Measurements from ENCODE around the gene EFS. TPM values are rescaled to one million over a fixed set of nuclear protein-coding genes. Genes with fewer than 3 reads are reported as not detected.

Gene EFS
- polyA plus RNA-seq, 3 donors: not detected

GRCh38 chr14:23357261-23357660, 7.7 kb downstream of the EFS start:
- H3K4me3 ChIP-seq (replicated peaks in 1 of 3; ENCODE audit: low read depth in 2 of 3, low read length in 3 of 3): no peak overlapping the region

GRCh38 chr14:23356662-23357061, 8.3 kb downstream of the EFS start:
- no peak overlapping the region for H3K4me3 Mint-ChIP-seq
- H3K27me3 Mint-ChIP-seq (ENCODE audit: low read depth in 3 of 3): peaks cover 35 to 40% (median 36%) of the 10 kb centered on the region in 3 donors
- H3K4me3 ChIP-seq (replicated peaks in 1 of 3; ENCODE audit: low read depth in 2 of 3, low read length in 3 of 3): no peak overlapping the region
- no peaks in the 10 kb centered on the region for H4K20me1 ChIP-seq (ENCODE audit: insufficient read depth, low read length)
- H3K27ac Mint-ChIP-seq: no peak overlapping the region
- peaks cover 0 to 22% of the 10 kb centered on the region in 2 donors for H3K9me3 ChIP-seq (replicated peaks in 1 of 2; ENCODE audit: control insufficient read depth in 1 of 2, insufficient read depth in 1 of 2, low read length in 2 of 2)
- intact Hi-C loops (cut with micrococcal nuclease): no loop called here
- H3K27ac ChIP-seq (ENCODE audit: low read depth in 1 of 2, low read length in 2 of 2): no peak overlapping the region
- no peak overlapping the region for H3K9ac ChIP-seq (ENCODE audit: insufficient read depth, low read length, poor library complexity, severe bottlenecking)
- H3K36me3 ChIP-seq (replicated peaks in 1 of 2; ENCODE audit: control insufficient read depth in 1 of 2, insufficient read depth in 2 of 2, low read length in 2 of 2): no peaks in the 10 kb centered on the region
- peaks cover 0 to 3% of the 10 kb centered on the region in 2 donors for H3K36me3 Mint-ChIP-seq
- WGBS (ENCODE audit: insufficient coverage): 97% methylated on average over 4 of the region's 4 CpGs
- H2AFZ ChIP-seq (ENCODE audit: insufficient read depth, low read depth, low read length, poor library complexity, severe bottlenecking): no peak overlapping the region
- peaks cover 27 to 42% of the 10 kb centered on the region in 2 donors for H3K27me3 ChIP-seq (ENCODE audit: control insufficient read depth in 2 of 2, insufficient read depth in 2 of 2, low read length in 2 of 2)
- no peak for DNase-seq
- TF ChIP-seq CTCF (IDR thresholded peaks at IDR 0.05): no peak
- H3K79me2 ChIP-seq (ENCODE audit: insufficient read depth, low read length): no peaks in the 10 kb centered on the region
- H3K4me2 ChIP-seq (replicated peaks; ENCODE audit: extremely low read depth, low read length, poor library complexity, severe bottlenecking): no peak overlapping the region
- H3K4me1 ChIP-seq (ENCODE audit: control insufficient read depth in 1 of 2, insufficient read depth in 2 of 2, low read length in 2 of 2): peaks cover 4 to 10% of the 10 kb centered on the region in 2 donors
- H3K4me1 Mint-ChIP-seq: peaks cover 6% of the 10 kb centered on the region
- peaks cover 0 to 8% (median 0%) of the 10 kb centered on the region in 7 donors for H3K9me3 Mint-ChIP-seq

More at GRCh38 chr14:23357261-23357660, 7.7 kb downstream of the EFS start:
- Histone ChIP-seq H4K20me1 (ENCODE audit: insufficient read depth, low read length) (no peaks in the 10 kb centered on the region), H3K36me3 (replicated peaks in 1 of 2; ENCODE audit: control insufficient read depth in 1 of 2, insufficient read depth in 2 of 2, low read length in 2 of 2) (no peaks in the 10 kb centered on the region), H3K4me2 (replicated peaks; ENCODE audit: extremely low read depth, low read length, poor library complexity, severe bottlenecking) (no peak overlapping the region), H3K4me1 (ENCODE audit: control insufficient read depth in 1 of 2, insufficient read depth in 2 of 2, low read length in 2 of 2) (peaks cover 0 to 4% of the 10 kb centered on the region in 2 donors), H2AFZ (ENCODE audit: insufficient read depth, low read depth, low read length, poor library complexity, severe bottlenecking) (no peak overlapping the region), H3K27me3 (ENCODE audit: control insufficient read depth in 2 of 2, insufficient read depth in 2 of 2, low read length in 2 of 2) (peaks cover 21 to 40% of the 10 kb centered on the region in 2 donors), H3K79me2 (ENCODE audit: insufficient read depth, low read length) (no peaks in the 10 kb centered on the region), H3K9ac (ENCODE audit: insufficient read depth, low read length, poor library complexity, severe bottlenecking) (no peak overlapping the region), H3K9me3 (replicated peaks in 1 of 2; ENCODE audit: control insufficient read depth in 1 of 2, insufficient read depth in 1 of 2, low read length in 2 of 2) (peaks cover 0 to 16% of the 10 kb centered on the region in 2 donors), H3K27ac (ENCODE audit: low read depth in 1 of 2, low read length in 2 of 2) (no peak overlapping the region)
- peaks cover 0 to 3% of the 10 kb centered on the region in 2 donors for H3K36me3 Mint-ChIP-seq
- intact Hi-C loops (cut with micrococcal nuclease): no loop called here
- DNase-seq: no peak
- H3K27ac Mint-ChIP-seq: no peak overlapping the region
- WGBS (ENCODE audit: insufficient coverage): 96% methylated on average over 4 of the region's 8 CpGs
- H3K27me3 Mint-ChIP-seq (ENCODE audit: low read depth in 3 of 3): peaks cover 32 to 34% (median 34%) of the 10 kb centered on the region in 3 donors
- H3K9me3 Mint-ChIP-seq: peaks cover 0 to 8% (median 0%) of the 10 kb centered on the region in 7 donors
- TF ChIP-seq CTCF (IDR thresholded peaks at IDR 0.05): no peak
- no peak overlapping the region for H3K4me3 Mint-ChIP-seq
- H3K4me1 Mint-ChIP-seq: peaks cover 6% of the 10 kb centered on the region

Measured in CD14-positive monocyte (primary cell).